Measurements from ENCODE around the gene HECTD3.

Gene HECTD3

DNA sequence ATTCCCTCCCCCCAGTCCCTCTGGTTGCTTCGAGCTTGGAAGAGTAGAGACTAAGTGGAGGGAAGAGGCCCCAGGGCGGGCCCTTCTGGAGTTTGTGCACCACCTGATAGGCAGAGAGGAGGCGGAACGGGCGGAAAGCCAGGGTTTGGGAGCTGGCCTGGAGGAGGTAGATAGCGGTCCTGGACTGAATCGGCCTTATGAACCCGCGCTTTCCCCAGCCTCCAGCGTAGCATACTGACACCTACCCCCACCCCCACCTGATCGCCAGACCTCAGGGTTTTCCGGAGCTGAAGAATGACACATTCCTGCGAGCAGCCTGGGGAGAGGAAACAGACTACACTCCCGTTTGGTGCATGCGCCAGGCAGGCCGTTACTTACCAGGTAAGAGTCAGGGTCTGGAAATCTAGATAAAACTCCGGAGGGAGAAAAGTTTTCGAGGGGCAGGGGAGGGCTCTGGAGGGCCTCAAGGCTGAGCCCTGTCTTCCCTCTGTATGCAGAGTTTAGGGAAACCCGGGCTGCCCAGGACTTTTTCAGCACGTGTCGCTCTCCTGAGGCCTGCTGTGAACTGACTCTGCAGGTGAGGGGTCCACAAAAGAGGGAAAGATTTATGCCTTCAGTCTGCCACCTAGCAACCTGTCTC is 1.6 kb upstream of the HECTD3 start:
- no peaks in the 10 kb centered on the region for H3K9me3 ChIP-seq (ENCODE audit: control insufficient read depth, low read length)
- peaks cover 34% of the 10 kb centered on the region for H3K36me3 ChIP-seq (ENCODE audit: control insufficient read depth, insufficient read depth, low read length, severe bottlenecking)
- H3K4me1 ChIP-seq (ENCODE audit: control insufficient read depth, insufficient read depth, low read length), result peaks cover 30% of the 10 kb centered on the region
- no peaks in the 10 kb centered on the region for H3K27me3 ChIP-seq (replicated peaks; ENCODE audit: control insufficient read depth, insufficient read depth, low read length)
- H3K4me3 ChIP-seq (ENCODE audit: low read length), result peak overlapping the region; percentile 88
- peak overlapping the region; percentile 90 for H3K9ac ChIP-seq (ENCODE audit: low read length)
- peak; percentile 83 for DNase-seq (ENCODE audit: low read depth)

DNA sequence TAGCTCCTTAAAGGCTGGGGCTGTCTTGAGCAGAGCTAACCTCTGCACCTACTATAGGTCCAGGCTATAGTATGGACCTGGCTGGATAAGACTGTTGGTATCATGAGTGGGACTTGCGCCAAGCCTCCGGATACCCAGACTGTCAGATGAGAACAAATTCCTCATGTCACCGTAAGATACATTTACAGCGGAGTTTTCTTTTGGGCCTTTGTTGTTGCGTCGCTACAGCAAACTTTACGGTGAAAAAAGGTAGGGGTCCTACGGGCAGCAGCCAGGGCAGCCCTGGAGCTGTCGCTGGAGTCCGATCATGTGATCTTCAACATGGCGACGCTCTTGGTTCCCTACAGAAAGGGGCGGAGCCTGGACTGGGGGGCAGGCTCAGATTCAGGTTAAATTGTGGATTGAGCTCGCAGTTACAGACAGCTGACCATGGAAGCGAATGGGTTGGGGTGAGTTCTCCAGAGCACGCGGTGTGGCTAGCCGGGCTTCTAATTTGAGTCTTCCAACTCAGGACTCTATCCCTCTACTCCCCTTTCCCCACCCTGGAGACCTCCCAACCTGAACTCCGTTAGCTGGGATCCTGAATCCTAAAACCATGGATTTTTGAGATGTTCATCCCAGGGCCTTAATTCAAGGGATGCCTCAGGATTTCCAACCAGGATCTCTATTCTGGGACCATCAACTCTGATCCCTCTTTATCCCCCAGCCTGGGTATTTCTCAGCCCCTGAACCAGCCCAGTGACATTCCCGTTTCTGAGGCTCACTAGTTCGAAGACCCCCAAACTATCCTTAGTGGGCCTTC is 914 bp upstream of the HECTD3 start, which contains the start of gene UROD:
UROD (plus strand) TSS at position 418 of the 802 bp plus-strand sequence; CDS start at position 430, 12 bp downstream.
- H3K9ac ChIP-seq (ENCODE audit: low read length), result peak within 1 kb of the TSS; percentile 90
- peaks cover 30% of the 10 kb centered on the region for H3K4me1 ChIP-seq (ENCODE audit: control insufficient read depth, insufficient read depth, low read length)
- no peaks in the 10 kb centered on the region for H3K9me3 ChIP-seq (ENCODE audit: control insufficient read depth, low read length)
- H3K4me3 ChIP-seq (ENCODE audit: low read length), result peak within 1 kb of the TSS; percentile 88
- H3K27me3 ChIP-seq (replicated peaks; ENCODE audit: control insufficient read depth, insufficient read depth, low read length), result no peaks in the 10 kb centered on the region
- peaks cover 41% of the 10 kb centered on the region for H3K36me3 ChIP-seq (ENCODE audit: control insufficient read depth, insufficient read depth, low read length, severe bottlenecking)
- peak; percentile 98 for DNase-seq (ENCODE audit: low read depth)

DNA sequence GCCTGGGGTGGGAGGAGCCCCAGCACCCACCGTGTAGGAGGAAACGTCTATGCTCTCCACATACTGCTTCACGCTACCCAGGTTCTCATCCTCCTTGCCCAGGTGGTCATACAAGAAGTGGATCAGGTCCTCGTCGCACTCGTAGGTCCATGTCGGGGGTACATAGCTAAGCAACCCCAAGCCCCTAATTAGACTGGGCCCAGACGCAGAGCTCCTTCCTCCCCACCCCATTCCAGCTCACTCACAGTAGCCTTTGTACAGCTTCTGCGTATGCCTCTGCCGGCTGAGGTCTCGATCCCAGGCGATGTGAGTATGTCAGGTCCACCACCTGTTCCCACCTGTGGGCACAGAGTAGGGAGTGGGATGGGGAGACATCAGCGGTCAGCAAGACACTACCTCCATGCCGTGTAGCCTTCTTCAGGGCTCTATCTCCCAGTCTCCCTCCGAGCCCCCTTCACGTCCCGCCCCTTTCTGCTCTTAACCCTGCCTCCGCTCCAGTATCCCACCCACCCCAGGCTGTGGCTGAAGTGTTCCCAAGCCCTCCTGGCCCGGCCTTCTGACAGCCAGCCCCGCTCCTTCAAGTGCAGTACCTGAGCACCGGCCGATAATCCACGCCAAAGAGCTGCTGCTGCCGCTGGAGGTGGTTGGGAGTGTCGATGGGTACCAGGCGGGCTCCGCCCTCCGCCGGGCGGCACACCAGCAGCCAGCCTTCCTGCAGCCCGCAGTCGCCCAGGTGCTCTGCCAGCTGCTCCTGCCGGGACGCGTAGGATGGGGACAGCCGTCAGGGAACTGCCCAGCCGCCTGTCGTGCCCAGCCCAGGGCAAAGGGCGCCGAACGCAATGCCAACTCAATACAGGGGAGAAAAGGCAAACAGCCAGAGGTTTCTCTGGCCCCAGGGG is 919 bp downstream of the HECTD3 start:
- Histone ChIP-seq H3K27me3 (replicated peaks; ENCODE audit: control insufficient read depth, insufficient read depth, low read length) (no peaks in the 10 kb centered on the region), H3K9me3 (ENCODE audit: control insufficient read depth, low read length) (no peaks in the 10 kb centered on the region), H3K9ac (ENCODE audit: low read length) (peak overlapping the region; percentile 90), H3K4me1 (ENCODE audit: control insufficient read depth, insufficient read depth, low read length) (peaks cover 30% of the 10 kb centered on the region), H3K4me3 (ENCODE audit: low read length) (peak overlapping the region; percentile 88), H3K36me3 (ENCODE audit: control insufficient read depth, insufficient read depth, low read length, severe bottlenecking) (peaks cover 57% of the 10 kb centered on the region)
- peak; percentile 36 for DNase-seq (ENCODE audit: low read depth)

DNA sequence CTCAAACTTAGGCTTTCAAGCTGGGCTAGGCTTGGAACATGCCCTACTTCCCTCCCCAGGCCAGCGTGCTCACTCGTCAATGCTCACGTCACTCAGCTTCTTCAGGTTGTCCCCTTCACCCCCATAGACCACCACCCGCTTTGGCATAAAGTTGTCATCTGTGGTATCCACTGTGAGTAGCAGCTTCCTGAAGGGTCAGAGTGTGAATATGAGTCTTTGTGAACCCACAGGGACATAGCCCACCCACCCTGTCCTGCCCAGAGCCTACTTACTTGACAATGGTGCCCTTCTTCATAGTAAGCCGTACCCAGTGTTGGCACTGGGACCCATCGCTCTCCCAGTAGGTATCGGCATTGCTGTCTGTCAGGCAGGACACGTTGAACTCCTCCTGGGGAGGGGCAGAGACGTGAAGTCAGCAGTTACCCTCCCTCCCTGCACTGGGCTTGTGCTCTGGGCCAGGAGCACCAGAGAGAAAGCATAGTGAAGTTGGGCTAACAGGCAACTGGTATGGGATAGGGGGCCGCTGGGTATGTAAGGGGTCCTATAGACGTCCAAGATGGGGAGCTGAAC is 1.7 kb downstream of the HECTD3 start:
- no peak for DNase-seq (ENCODE audit: low read depth)
- H3K36me3 ChIP-seq (ENCODE audit: control insufficient read depth, insufficient read depth, low read length, severe bottlenecking), result peaks cover 60% of the 10 kb centered on the region

DNA sequence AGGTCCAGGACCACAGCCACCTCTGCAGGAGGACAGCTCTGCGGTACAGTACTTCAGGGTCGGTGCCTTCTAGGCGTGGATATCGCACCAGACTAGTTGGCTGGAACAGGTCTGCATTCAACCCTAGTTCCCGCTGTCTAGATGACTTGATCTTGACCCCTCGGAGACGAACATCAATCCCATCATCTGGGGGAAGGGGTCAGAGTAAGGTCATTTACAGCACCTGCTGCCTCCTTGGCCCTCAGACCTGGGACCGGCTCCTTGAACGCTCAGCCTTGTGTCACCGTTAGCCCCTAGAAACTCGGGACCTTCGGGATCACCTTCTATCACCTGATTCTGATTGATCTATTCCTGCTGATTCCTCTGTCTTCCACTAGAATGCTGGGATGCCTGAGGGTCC is 2.6 kb downstream of the HECTD3 start:
- Histone ChIP-seq H3K4me3 (ENCODE audit: low read length) (no peak overlapping the region), H3K27me3 (replicated peaks; ENCODE audit: control insufficient read depth, insufficient read depth, low read length) (no peaks in the 10 kb centered on the region), H3K4me1 (ENCODE audit: control insufficient read depth, insufficient read depth, low read length) (peaks cover 24% of the 10 kb centered on the region), H3K9ac (ENCODE audit: low read length) (no peak overlapping the region), H3K36me3 (ENCODE audit: control insufficient read depth, insufficient read depth, low read length, severe bottlenecking) (peaks cover 62% of the 10 kb centered on the region), H3K9me3 (ENCODE audit: control insufficient read depth, low read length) (no peaks in the 10 kb centered on the region)
- no peak for DNase-seq (ENCODE audit: low read depth)

More for the DNA sequence above, 1.7 kb downstream of the HECTD3 start:
- no peaks in the 10 kb centered on the region for H3K27me3 ChIP-seq (replicated peaks; ENCODE audit: control insufficient read depth, insufficient read depth, low read length)
- peak overlapping the region; percentile 88 for H3K4me3 ChIP-seq (ENCODE audit: low read length)
- H3K9ac ChIP-seq (ENCODE audit: low read length), result peak overlapping the region; percentile 90
- H3K4me1 ChIP-seq (ENCODE audit: control insufficient read depth, insufficient read depth, low read length), result peaks cover 25% of the 10 kb centered on the region
- H3K9me3 ChIP-seq (ENCODE audit: control insufficient read depth, low read length), result no peaks in the 10 kb centered on the region

DNA sequence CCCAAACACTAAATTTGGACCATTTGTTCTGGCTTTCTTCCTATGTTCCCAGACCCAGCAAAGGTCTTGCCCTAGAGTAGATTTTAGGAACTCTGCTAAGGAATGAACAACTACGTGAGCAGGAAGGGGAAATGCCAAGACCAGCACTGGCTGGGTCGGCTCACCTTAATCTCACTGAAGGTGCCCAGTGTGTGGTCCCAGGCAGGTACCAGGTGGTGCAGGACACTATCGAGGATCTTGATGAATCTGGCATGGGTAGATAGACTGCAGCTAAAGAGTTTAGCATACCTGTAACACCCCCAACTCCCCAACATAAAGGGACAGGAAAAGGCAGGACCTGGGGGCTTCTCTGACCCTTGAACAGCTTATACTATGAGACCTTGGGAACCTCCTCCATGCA is 3.0 kb downstream of the HECTD3 start:
- H3K9ac ChIP-seq (ENCODE audit: low read length), result no peak overlapping the region
- peaks cover 20% of the 10 kb centered on the region for H3K4me1 ChIP-seq (ENCODE audit: control insufficient read depth, insufficient read depth, low read length)
- no peaks in the 10 kb centered on the region for H3K9me3 ChIP-seq (ENCODE audit: control insufficient read depth, low read length)
- H3K4me3 ChIP-seq (ENCODE audit: low read length), result no peak overlapping the region
- no peaks in the 10 kb centered on the region for H3K27me3 ChIP-seq (replicated peaks; ENCODE audit: control insufficient read depth, insufficient read depth, low read length)
- peaks cover 66% of the 10 kb centered on the region for H3K36me3 ChIP-seq (ENCODE audit: control insufficient read depth, insufficient read depth, low read length, severe bottlenecking)
- no peak for DNase-seq (ENCODE audit: low read depth)

DNA sequence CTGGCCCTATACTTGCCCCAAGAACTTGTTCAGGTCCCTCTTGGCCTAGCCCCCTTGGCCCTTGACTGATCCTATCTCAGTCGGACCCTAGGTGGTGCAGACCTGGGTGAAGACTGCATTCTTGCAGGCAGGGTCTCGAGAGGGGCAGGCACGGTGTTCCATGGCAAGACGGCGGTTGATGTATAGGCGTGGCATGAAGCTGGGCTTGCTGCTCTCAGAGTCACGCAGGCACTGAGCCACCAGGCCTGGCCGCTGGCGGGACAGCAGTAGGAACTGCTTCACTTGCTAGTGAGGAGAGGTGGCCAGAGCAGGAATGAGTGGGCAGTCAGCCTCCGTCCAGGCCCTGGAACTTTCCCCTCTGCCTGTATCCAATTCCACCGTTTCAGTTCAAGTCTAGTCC is 3.8 kb downstream of the HECTD3 start:
- H3K27me3 ChIP-seq (replicated peaks; ENCODE audit: control insufficient read depth, insufficient read depth, low read length), result no peaks in the 10 kb centered on the region
- H3K4me1 ChIP-seq (ENCODE audit: control insufficient read depth, insufficient read depth, low read length), result peaks cover 17% of the 10 kb centered on the region
- H3K9ac ChIP-seq (ENCODE audit: low read length), result no peak overlapping the region
- peaks cover 73% of the 10 kb centered on the region for H3K36me3 ChIP-seq (ENCODE audit: control insufficient read depth, insufficient read depth, low read length, severe bottlenecking)
- DNase-seq (ENCODE audit: low read depth), result no peak
- H3K4me3 ChIP-seq (ENCODE audit: low read length), result no peak overlapping the region
- no peaks in the 10 kb centered on the region for H3K9me3 ChIP-seq (ENCODE audit: control insufficient read depth, low read length)

DNA sequence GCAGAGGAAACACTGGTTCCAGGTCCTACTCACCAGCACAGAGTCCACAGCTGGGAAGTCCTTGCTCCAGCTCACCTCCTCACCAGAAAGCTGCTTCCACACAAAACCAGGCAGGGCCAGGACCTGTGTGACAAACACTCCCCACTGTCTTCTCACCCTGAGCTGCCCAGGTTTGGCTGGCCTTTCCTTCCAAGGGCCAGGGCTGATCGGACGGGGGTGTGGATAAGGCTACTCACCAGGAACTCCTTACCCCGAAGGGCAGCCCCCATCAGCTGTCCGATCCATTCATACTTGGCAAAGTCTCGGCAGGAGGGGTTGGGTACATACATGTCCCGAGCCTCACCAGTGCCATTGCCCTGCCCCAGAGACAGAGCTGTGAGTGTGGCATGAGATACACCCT is 5.4 kb downstream of the HECTD3 start:
- peaks cover 78% of the 10 kb centered on the region for H3K36me3 ChIP-seq (ENCODE audit: control insufficient read depth, insufficient read depth, low read length, severe bottlenecking)
- no peaks in the 10 kb centered on the region for H3K27me3 ChIP-seq (replicated peaks; ENCODE audit: control insufficient read depth, insufficient read depth, low read length)
- H3K9me3 ChIP-seq (ENCODE audit: control insufficient read depth, low read length), result no peaks in the 10 kb centered on the region
- peaks cover 19% of the 10 kb centered on the region for H3K4me1 ChIP-seq (ENCODE audit: control insufficient read depth, insufficient read depth, low read length)
- H3K4me3 ChIP-seq (ENCODE audit: low read length), result no peak overlapping the region
- no peak overlapping the region for H3K9ac ChIP-seq (ENCODE audit: low read length)
- DNase-seq (ENCODE audit: low read depth), result no peak

DNA sequence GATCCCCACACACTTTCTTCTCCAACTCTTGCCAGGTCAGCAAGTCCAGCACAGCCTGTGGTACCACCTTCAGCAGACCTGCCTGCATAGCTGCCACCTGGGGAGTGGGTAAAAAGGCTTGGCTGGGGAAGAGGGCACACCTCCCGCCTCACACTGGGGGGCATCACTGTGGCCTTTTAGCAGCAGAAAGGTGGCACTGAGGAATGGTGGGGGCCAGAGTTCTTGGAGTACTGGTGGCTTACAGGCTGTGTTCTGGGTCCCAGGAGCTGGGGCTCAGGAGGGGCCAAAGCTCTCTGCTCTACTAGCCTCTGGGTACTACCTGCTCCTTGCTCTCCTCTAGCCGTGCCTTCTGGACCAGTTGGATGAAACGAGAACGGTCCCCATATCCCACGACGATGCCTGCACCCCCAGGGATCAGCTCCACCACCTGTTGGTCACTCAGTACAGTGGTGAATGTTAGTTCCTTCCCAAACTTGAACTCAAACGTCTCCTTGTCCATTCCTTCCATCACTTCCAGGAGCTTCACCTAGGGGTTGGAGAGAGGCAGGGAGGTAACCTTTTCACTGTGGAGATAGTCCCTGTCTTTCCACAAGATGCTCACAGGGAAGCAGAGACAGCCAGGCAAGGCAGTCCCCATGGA is 6.7 kb downstream of the HECTD3 start:
- peaks cover 16% of the 10 kb centered on the region for H3K4me1 ChIP-seq (ENCODE audit: control insufficient read depth, insufficient read depth, low read length)
- no peak for DNase-seq (ENCODE audit: low read depth)
- H3K36me3 ChIP-seq (ENCODE audit: control insufficient read depth, insufficient read depth, low read length, severe bottlenecking), result peaks cover 75% of the 10 kb centered on the region
- H3K4me3 ChIP-seq (ENCODE audit: low read length), result no peak overlapping the region
- no peaks in the 10 kb centered on the region for H3K9me3 ChIP-seq (ENCODE audit: control insufficient read depth, low read length)
- H3K9ac ChIP-seq (ENCODE audit: low read length), result no peak overlapping the region
- no peaks in the 10 kb centered on the region for H3K27me3 ChIP-seq (replicated peaks; ENCODE audit: control insufficient read depth, insufficient read depth, low read length)

DNA sequence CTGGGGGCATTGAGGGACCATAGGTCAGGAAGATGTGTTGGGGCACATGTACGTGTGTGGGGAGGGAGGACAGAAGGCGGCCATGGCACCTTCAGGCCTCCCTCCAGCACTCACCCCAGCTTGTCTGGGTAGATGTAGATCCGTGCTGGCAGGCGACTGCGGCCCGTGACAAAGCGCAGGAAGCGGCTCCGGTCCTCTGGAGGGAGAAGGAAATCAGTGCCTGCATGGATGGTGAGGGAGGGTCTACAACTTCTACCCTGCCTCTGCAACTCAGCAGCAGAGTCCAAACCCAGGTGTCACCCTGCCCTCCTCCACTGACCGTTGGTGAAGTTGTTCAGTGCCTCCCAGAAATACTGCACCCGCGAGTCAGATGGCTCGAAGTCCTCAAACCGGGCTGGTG is 7.4 kb downstream of the HECTD3 start:
- no peak for DNase-seq (ENCODE audit: low read depth)
- peaks cover 14% of the 10 kb centered on the region for H3K4me1 ChIP-seq (ENCODE audit: control insufficient read depth, insufficient read depth, low read length)
- peaks cover 68% of the 10 kb centered on the region for H3K36me3 ChIP-seq (ENCODE audit: control insufficient read depth, insufficient read depth, low read length, severe bottlenecking)
- no peak overlapping the region for H3K4me3 ChIP-seq (ENCODE audit: low read length)
- no peaks in the 10 kb centered on the region for H3K9me3 ChIP-seq (ENCODE audit: control insufficient read depth, low read length)
- no peaks in the 10 kb centered on the region for H3K27me3 ChIP-seq (replicated peaks; ENCODE audit: control insufficient read depth, insufficient read depth, low read length)
- no peak overlapping the region for H3K9ac ChIP-seq (ENCODE audit: low read length)

All from adipocyte (in vitro differentiated cells).